Stimulated activated CD4-positive, alpha-beta T cell treated with anti-CD3 and anti-CD28 coated beads, Interleukin-4, amount 100 ng/mL, for 24 hours (primary cell): ENCODE data around the gene KRT26.
"Not testable (repeated sequence)": the region's sequence is repeated elsewhere in the genome, so short reads cannot be mapped to it uniquely, and the experiment has no call there.

ENCODE experiments used
- DNase-seq: peaks from one replicate; pipeline ENCODE4 v3.0.0-alpha.2; 2020

The KRT26 gene

GRCh38 chr17:40793832-40794231 is 21.8 kb upstream of the KRT26 start:
- no peak for DNase-seq

DNA sequence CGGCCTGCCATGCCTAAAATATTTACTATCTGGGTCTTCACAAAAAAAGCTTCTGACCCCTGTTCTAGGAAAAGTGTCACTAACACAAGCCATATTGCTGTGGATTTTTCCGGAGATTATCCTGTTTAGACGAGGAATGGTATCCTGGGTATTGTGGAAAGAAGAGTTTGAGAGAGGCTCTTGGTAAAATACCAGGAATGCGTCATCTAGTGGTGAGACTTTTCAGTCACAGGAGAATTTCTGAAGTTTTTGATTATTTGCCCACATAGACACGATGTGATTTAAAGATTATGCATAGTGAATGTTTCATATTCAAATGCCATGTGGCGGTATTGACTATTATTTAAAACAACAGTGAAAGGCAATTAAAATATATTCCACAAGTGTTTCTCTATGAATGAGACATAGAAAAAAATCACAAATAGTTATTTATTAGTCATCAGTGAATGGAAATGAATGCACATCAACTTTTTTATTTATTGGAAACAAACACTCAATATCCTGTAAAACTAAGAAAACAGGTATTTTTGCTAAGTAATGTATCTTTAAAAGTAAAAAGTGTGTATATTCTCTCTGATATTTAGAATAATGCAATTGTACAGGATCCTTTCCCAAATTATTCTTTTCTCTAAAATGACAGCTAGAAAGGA is 19.9 kb upstream of the KRT26 start:
- DNase-seq, result no peak

DNA sequence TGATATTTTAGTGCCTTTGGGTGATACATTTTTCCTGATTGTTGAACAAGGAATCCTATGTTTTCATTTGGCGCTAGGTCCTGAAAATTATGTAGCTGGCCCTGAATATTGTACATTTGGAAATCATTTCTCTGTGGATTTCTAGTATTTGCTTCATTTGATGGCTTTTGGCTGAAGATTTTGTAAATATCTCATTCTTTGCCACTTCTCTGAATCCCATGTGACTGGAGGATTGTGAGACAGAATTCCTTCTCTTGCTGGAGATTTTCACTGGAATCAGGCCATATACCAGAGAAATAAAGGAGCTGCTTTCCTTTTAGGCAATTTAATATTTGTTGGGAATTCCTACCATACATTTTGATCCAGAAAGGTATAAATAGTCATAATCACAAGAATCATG is 19.1 kb upstream of the KRT26 start:
- DNase-seq, result no peak

DNA sequence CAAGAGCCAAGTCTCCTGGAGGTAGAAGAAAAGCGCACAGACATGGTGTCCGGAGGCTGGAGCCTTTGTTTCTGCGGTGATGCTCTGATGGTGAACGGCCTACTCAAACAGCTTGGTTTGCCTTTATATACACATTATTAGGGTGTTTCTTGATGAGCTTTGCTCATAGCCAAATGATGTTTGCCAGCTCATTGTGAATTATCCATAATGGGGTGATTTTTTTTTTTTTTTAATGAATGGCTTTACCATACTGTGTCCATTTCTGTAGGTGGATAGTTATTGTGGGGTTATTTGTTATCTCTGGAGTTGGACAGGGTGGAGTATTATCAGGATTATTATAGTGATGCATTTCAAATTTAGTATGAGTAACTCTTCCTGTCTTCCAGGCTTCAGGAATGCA is 10.4 kb upstream of the KRT26 start, which contains the start of gene KRT27:
TSS of gene KRT27 (minus strand) at position 101 of the 400 bp plus-strand sequence. CDS start at position 44, 57 bp downstream.
- DNase-seq, result no peak

DNA sequence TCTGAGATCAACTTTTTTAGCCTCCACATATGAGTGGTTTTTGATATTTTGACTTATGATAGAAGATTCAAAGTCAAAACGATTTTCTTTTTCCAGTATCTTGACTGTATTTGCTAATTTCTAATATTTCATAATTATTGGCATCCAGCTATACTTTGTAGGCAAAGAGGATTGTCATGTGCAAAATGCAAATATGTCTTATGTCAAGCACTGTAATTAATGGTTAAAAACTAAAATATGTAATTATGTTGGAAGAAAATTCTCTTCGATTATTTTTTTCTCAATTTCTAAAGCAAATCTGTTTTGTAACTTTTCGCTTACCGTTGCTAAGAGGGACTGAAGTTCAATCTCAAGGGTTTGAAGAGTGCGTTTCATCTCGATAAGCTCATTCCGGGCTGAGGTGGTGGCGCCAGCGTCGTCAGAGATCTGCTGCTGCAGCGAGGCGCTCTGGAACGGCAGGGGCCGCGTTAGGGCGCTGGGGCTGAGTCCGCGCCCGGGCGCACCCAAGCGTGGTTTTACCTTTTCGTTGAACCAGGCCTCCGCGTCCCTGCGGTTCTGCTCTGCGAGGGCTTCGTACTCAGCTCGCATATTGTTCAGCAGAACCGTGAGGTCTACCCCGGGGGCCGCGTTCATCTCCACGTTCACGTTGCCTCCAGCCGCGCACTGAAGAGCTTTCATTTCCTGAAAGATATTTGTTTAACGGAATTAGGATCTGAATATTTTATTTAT is 7.3 kb upstream of the KRT26 start:
- peak; percentile 12 for DNase-seq

- no peak for DNase-seq
Observed at GRCh38 chr17:40778461-40778860, 6.5 kb upstream of the KRT26 start.

DNA sequence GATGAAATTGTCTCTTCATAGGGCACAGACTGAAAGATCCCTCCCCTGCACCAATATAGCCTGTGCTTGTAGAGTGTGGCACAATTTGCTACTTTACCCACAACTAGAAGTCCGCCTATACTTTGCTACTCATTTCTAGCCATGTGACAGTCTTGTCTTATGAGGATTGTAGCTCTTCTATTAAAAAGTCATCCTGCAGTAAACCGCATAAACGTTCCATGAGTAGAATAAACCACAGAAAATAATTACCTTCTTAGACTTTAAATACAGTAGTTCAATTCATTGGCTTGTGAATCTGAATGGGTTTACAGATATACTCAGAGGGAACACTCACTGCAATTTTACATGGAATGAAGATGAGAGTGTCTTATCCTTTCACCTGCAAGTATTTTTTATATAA is 6.0 kb upstream of the KRT26 start:
- DNase-seq, result no peak

DNA sequence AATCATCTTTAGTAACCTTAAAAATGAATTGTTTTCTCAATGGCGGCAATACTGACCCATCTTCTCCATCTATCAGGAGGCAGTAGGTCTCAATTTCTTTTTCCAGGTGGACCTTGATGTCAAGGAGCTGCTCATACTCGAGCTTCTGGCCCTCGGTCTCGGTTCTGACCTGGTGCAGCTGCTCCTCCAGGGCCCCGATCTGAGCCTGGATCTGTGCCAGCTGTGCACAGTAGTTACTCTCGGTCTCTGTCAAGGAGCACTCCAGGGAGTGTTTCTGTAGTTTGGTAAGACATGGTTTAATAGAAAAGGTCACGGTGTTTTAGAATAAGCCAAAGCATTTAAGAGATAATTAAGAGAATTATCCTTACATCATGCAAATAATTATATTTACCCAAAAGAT is 5.5 kb upstream of the KRT26 start:
- DNase-seq, result no peak

- no peak for DNase-seq
Observed at GRCh38 chr17:40775945-40776344, 3.9 kb upstream of the KRT26 start.

DNA sequence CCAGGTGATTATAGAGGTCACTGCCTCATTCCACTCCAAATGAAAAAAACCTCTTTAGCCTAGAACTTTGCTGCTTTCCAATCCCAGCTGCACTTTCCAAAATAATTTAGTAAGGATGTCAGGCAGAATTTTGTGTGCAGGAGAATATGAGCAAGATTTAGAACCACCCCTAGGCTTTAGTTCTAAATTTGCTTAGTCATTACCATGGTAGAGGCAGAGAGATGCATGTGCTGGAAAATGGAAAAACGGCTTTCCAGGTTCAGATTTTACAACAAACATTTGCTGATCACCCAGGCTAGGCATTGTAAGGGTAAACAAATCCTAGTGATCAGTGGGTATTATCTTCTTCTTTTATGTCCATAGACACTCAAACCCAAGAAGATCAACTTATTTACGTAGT is 6.3 kb downstream of the KRT26 start:
- no peak for DNase-seq

- no peak for DNase-seq
Observed at GRCh38 chr17:40763752-40764151, 8.2 kb downstream of the KRT26 start.

DNA sequence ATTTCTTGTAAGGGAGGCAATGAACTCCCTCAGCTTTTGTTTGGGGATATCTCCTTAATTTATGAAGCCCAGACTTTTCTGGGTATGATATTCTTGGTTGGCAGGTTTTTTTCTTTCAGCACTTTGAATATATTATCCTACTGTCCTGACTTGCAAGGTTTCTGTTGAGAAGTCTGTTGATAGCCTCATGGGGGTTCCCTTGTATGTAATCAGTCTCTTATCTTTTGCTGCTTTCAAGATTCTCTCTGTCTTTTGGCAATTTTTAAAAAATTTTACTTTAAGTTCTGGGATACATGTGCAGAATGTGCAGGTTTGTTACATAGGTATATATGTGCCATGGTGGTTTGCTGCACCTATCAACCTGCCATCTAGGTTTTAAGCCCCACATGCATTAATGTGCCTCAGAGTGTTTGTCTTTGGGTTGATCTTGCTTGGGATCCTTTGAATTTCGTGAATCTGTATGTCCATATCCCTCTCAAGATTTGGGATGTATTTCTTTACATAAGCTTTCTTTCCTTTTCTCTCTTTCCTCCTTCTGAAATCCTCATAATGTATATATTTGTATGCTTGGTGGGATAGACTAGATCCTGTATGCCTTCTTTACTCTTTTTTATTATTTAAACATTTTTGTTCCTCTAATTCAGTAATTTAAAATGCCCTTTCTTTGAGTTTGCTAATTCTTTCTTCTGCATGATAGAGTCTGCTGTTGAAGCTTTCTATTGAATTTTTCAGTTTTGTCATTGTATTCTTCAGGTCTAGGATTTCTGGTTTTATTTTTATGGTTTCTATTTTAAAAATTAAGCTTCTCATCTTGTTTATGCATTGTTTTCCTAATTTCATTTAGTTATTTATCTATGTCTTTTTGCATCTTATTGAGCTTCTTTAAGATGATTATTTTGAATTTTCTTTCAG is 11.6 kb downstream of the KRT26 start:
- no peak for DNase-seq

- DNase-seq, result no peak
Observed at GRCh38 chr17:40755231-40755630, 16.8 kb downstream of the KRT26 start, which contains the start of gene KRT25. Gene KRT25, minus strand, starts transcription at chr17:40755331. Its CDS starts 60 bp downstream, at chr17:40755271.

DNA sequence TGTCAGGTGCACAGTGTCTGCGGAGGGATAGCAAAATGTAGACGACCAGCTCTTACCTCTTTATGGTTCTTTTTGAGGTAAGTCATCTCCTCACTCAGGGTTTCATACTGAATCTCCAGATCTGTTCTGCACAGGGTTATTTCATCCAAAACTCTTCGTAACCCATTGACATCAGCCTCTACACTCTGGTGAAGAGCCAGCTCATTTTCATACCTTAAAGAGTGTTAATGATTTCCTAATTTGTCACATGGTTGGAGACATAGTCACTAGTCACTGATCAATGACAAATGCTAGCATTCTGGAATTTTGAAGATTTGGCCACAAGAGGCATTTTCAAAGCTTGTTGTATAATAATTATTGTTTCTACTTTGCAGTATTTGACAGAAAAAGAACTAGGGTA is 18.2 kb downstream of the KRT26 start:
- DNase-seq, result no peak

- no peak for DNase-seq
Observed at GRCh38 chr17:40751065-40751464, 20.9 kb downstream of the KRT26 start.

DNA sequence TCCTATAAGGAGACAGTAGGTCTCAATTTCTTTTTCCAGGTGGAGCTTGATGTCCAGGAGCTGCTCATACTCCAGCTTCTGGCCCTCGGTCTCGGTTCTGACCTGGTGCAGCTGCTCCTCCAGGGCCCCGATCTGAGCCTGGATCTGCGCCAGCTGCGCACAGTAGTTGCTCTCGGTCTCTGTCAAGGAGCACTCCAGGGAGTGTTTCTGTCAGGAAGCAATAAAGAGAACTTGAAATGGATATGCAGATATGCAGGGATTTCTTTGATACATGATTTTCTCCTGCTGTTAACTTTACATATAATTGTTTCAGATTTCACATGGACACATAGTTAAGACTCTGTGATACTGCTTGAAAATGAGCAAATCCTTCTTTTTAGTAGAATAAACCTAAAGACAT is 21.6 kb downstream of the KRT26 start:
- DNase-seq, result no peak

- not testable (repeated sequence) for DNase-seq
Observed at GRCh38 chr17:40748666-40749065, 23.3 kb downstream of the KRT26 start.

GRCh38 chr17:40738553-40738952 is 33.4 kb downstream of the KRT26 start:
- DNase-seq, result no peak

GRCh38 chr17:40735016-40735415 is 37.0 kb downstream of the KRT26 start:
- DNase-seq, result no peak

GRCh38 chr17:40734018-40734417 is 38.0 kb downstream of the KRT26 start:
- no peak for DNase-seq

GRCh38 chr17:40730970-40731369 is 41.0 kb downstream of the KRT26 start:
- DNase-seq, result no peak

- DNase-seq, result no peak
Observed at GRCh38 chr17:40727447-40728231, 44.4 kb downstream of the KRT26 start.

GRCh38 chr17:40726919-40727318 is 45.1 kb downstream of the KRT26 start:
- no peak for DNase-seq
